GM12878 (cell line): ENCODE data around the gene KRT81. TPM values are rescaled to one million over a fixed set of nuclear protein-coding genes. Genes with fewer than 3 reads are reported as not detected.

Source experiments
- ATAC-seq: fragments of 200-7000 bp; cut with Tn5 transposase; 3 replicates; pipeline ENCODE4 v1.9.1; 2020; ENCODE audit warnings: mild to moderate bottlenecking, moderate library complexity
- BruUV-seq: library from RNA; stranded (reverse); fragments of 400-500 nt; replicated peaks from 2 replicates; lab custom pipeline; 2021; lab: Mats Ljungman, UMichigan
- CTCF ChIA-PET: fragments of 300-600 bp; sonication (Branson Sonifier 250); formaldehyde crosslinking; extraction: SDS; loops from one replicate; lab custom pipeline; 2021; ENCODE audit warnings: inconsistent platforms; lab: Yijun Ruan, JAX
- POLR2A ChIA-PET: fragments of 350-600 bp; formaldehyde crosslinking; extraction: SDS; loops from one replicate; lab custom pipeline; 2021; ENCODE audit warnings: inconsistent platforms; lab: Charles Lee
- RAD21 ChIA-PET: fragments of 300-600 bp; sonication (Branson Sonifier 250); formaldehyde crosslinking; loops from one replicate; lab custom pipeline; 2023; ENCODE audit warnings: antibody characterized with exemption; ENCODE audit not compliant: unreplicated experiment; lab: Charles Lee
- SMC1A ChIA-PET: fragments of 300-600 bp; sonication (Branson Sonifier 250); formaldehyde crosslinking; loops from one replicate; lab custom pipeline; 2023; ENCODE audit not compliant: unreplicated experiment, uncharacterized antibody; lab: Charles Lee
- DNase-seq: peaks from one replicate; pipeline ENCODE4 v3.0.0-alpha.2; 2011; ENCODE audit warnings: low read depth, low spot score
- FAIRE-seq: peaks from 3 replicates; lab custom pipeline; 2011; peaks lifted over from hg19 to GRCh38; lab: Jason Lieb, UNC
- H2AFZ ChIP-seq: 2 replicates; pipeline ENCODE4 v1.6.0; 2011; ENCODE audit warnings: low read depth, low read length, control low read depth; ENCODE audit not compliant: control insufficient read depth
- H3K27ac ChIP-seq: 2 replicates; pipeline ENCODE4 v1.5.1; 2011; ENCODE audit warnings: control low read depth; ENCODE audit not compliant: control insufficient read depth, insufficient read depth
- H3K27me3 ChIP-seq, 2 experiments: replicated peaks in 1 of 2; 2 replicates each; pipeline versions ENCODE4 v1.6.0 to v1.6.1; 2011; ENCODE audit warnings: low read length in 1 of 2; ENCODE audit not compliant: control insufficient read depth in 2 of 2, insufficient read depth in 2 of 2
- H3K36me3 ChIP-seq, 2 experiments: 2 replicates each; pipeline ENCODE4 v1.5.1; 2011; ENCODE audit warnings: low read length in 1 of 2; ENCODE audit not compliant: control insufficient read depth in 2 of 2, insufficient read depth in 2 of 2
- H3K4me1 ChIP-seq: 2 replicates; pipeline ENCODE4 v1.6.1; 2011; ENCODE audit warnings: mild to moderate bottlenecking, low read length, moderate library complexity, mixed read lengths; ENCODE audit not compliant: control insufficient read depth, insufficient read depth
- H3K4me2 ChIP-seq: 2 replicates; pipeline ENCODE4 v1.6.0; 2011; ENCODE audit warnings: control low read depth; ENCODE audit not compliant: control insufficient read depth, insufficient read depth
- H3K4me3 ChIP-seq: fragments of 200-600 bp; sonication (generic); 2 replicates; pipeline ENCODE4 v1.5.1; 2016
- H3K79me2 ChIP-seq: 2 replicates; pipeline ENCODE4 v1.6.0; 2011; ENCODE audit warnings: low read length; ENCODE audit not compliant: control insufficient read depth, insufficient read depth
- H3K9ac ChIP-seq: 2 replicates; pipeline ENCODE4 v1.8.0; 2011; ENCODE audit warnings: low read length, control low read depth, mixed read lengths; ENCODE audit not compliant: control insufficient read depth, insufficient read depth
- H3K9me3 ChIP-seq: replicated peaks from 3 replicates; pipeline ENCODE4 v1.5.1; 2011; ENCODE audit warnings: mild to moderate bottlenecking, low read length; ENCODE audit not compliant: control insufficient read depth, insufficient read depth
- H4K20me1 ChIP-seq: 2 replicates; pipeline ENCODE4 v1.6.0; 2011; ENCODE audit not compliant: control insufficient read depth, insufficient read depth
- BHLHE40 ChIP-seq, 2 experiments: fragments of 450-650 bp in 1 of 2; IDR thresholded peaks; 2 replicates each; pipeline ENCODE4 v1.6.1; 2011 to 2017; ENCODE audit warnings: low read depth in 2 of 2, borderline replicate concordance in 1 of 2, improper control_type of control experiment in 1 of 2, low read length in 1 of 2, mild to moderate bottlenecking in 1 of 2
- CHD4 ChIP-seq: fragments of 200-600 bp; sonication (generic); IDR thresholded peaks from 2 replicates; pipeline ENCODE4 v1.6.1; 2016; ENCODE audit warnings: mild to moderate bottlenecking
- ESRRA ChIP-seq: IDR thresholded peaks from 2 replicates; pipeline ENCODE4 v1.6.1; 2012; ENCODE audit warnings: mild to moderate bottlenecking, low read length, improper control_type of control experiment
- GABPA ChIP-seq: IDR thresholded peaks from 2 replicates; pipeline ENCODE4 v1.6.1; 2014; ENCODE audit warnings: antibody characterized with exemption, low read depth, mild to moderate bottlenecking, inconsistent platforms
- MEF2A ChIP-seq: IDR thresholded peaks from 2 replicates; pipeline ENCODE4 v1.6.1; 2011; ENCODE audit warnings: low read depth, mild to moderate bottlenecking, low read length, moderate library complexity; ENCODE audit not compliant: insufficient read depth
- MYB ChIP-seq: fragments of 150-350 bp; IDR thresholded peaks from 2 replicates; pipeline ENCODE4 v1.6.1; 2014; ENCODE audit warnings: mild to moderate bottlenecking, low read depth, low read length, borderline replicate concordance
- NR2F1 ChIP-seq: fragments of 450-650 bp; conservative IDR thresholded peaks from 2 replicates; pipeline ENCODE4 v1.6.1; 2017; ENCODE audit warnings: mild to moderate bottlenecking
- NRF1 ChIP-seq: conservative IDR thresholded peaks from 2 replicates; pipeline ENCODE4 v1.6.1; 2011; ENCODE audit warnings: mild to moderate bottlenecking, low read depth, low read length, improper control_type of control experiment
- PAX5 ChIP-seq: IDR thresholded peaks from 2 replicates; pipeline ENCODE4 v1.6.1; 2011; ENCODE audit warnings: low read depth, low read length, borderline replicate concordance
- RAD51 ChIP-seq: fragments of 450-650 bp; IDR thresholded peaks from 2 replicates; pipeline ENCODE4 v1.6.1; 2016; ENCODE audit warnings: moderate library complexity, mild to moderate bottlenecking, inconsistent platforms
- RCOR1 ChIP-seq: conservative IDR thresholded peaks from 2 replicates; pipeline ENCODE4 v1.6.1; 2012; ENCODE audit warnings: low read depth, low read length, improper control_type of control experiment
- SIN3A ChIP-seq: IDR thresholded peaks from 2 replicates; pipeline ENCODE4 v1.6.1; 2012; ENCODE audit warnings: low read depth, low read length, improper control_type of control experiment
- STAT3 ChIP-seq: IDR thresholded peaks from 2 replicates; pipeline ENCODE4 v1.6.1; 2011; ENCODE audit warnings: low read depth, low read length, improper control_type of control experiment
- SUPT20H ChIP-seq: IDR thresholded peaks from 2 replicates; pipeline ENCODE4 v1.6.1; 2011; ENCODE audit warnings: low read depth, mild to moderate bottlenecking, low read length, moderate library complexity, borderline replicate concordance; ENCODE audit not compliant: control insufficient read depth
- TAF1 ChIP-seq: IDR thresholded peaks from 2 replicates; pipeline ENCODE4 v1.6.1; 2011; ENCODE audit warnings: mild to moderate bottlenecking, low read depth, low read length, borderline replicate concordance
- ZBED1 ChIP-seq: IDR thresholded peaks from 2 replicates; pipeline ENCODE4 v1.6.1; 2016; ENCODE audit warnings: borderline replicate concordance
- ZNF207 ChIP-seq: fragments of 450-650 bp; IDR thresholded peaks from 2 replicates; pipeline ENCODE4 v1.6.1; 2014; ENCODE audit warnings: antibody characterized with exemption, mild to moderate bottlenecking, borderline replicate concordance
- WGBS: methylation state at CpG from one replicate; pipeline ENCODE4 v1.1.6; 2016; ENCODE audit warnings: low lambda C conversion rate; ENCODE audit not compliant: insufficient replicate concordance, insufficient coverage; ENCODE audit errors: missing lambda C conversion rate; 5-methylcytosine and 5-hydroxymethylcytosine counted together
- in situ Hi-C: fragments of 300-500 bp; cut with MboI; formaldehyde crosslinking; loops from 9 replicates; pipeline ENCODE4 v1.14.3; 2018; ENCODE audit warnings: mixed read lengths
- intact Hi-C: fragments of 100-400 bp; cut with micrococcal nuclease; formaldehyde crosslinking; loops from one replicate; pipeline ENCODE4 v1.14.2; 2022; ENCODE audit not compliant: unreplicated experiment
- polyA plus RNA-seq, 11 experiments: library from polyadenylated mRNA; depleted of rRNA in 4 of 11; unstranded in 6 of 11; stranded (reverse) in 5 of 11; fragments of >200 nt; fragmentation: Nextera tagmentation in 4 of 11; fragmentation: Illumina TruSeq in 1 of 11; extraction: Ambion mirVana in 4 of 11; extraction: Trizol in 1 of 11; gene quantifications; 1 replicate in 1 of 11; 2 replicates in 10 of 11; pipeline versions ENCODE4 v1.2.1 to v1.2.3, GENCODE V29; 2011 to 2016; ENCODE audit warnings: inconsistent platforms in 2 of 11, missing spikeins in 2 of 11, low read depth in 1 of 11
- total RNA-seq, 4 experiments: library from RNA; depleted of rRNA in 3 of 4; stranded (reverse); fragments of >200 nt in 3 of 4; fragmentation: Illumina TruSeq in 1 of 4; extraction: Trizol in 1 of 4; gene quantifications; 2 replicates each; pipeline versions ENCODE4 v1.2.1 to v1.2.3, GENCODE V29; 2013 to 2021
- TF ChIP-seq, protein P1 (sequence below): fragments of 450-650 bp; IDR thresholded peaks from 2 replicates; pipeline ENCODE4 v1.6.1; 2017; ENCODE audit warnings: mild to moderate bottlenecking, moderate library complexity
- TF ChIP-seq, protein P2 (sequence below): IDR thresholded peaks from 2 replicates; pipeline ENCODE4 v1.6.1; 2011; ENCODE audit warnings: borderline replicate concordance, low read depth, mild to moderate bottlenecking, moderate library complexity, mixed read lengths, low read length; ENCODE audit not compliant: insufficient read depth; ENCODE audit errors: extremely low read length

Gene KRT81
- total and polyA plus RNA-seq, 10 of the 15 experiments (the other 5 are each of a cell fraction or from before 2014, with no cell fraction given): 0.05 to 0.15 TPM; not detected in 8

DNA sequence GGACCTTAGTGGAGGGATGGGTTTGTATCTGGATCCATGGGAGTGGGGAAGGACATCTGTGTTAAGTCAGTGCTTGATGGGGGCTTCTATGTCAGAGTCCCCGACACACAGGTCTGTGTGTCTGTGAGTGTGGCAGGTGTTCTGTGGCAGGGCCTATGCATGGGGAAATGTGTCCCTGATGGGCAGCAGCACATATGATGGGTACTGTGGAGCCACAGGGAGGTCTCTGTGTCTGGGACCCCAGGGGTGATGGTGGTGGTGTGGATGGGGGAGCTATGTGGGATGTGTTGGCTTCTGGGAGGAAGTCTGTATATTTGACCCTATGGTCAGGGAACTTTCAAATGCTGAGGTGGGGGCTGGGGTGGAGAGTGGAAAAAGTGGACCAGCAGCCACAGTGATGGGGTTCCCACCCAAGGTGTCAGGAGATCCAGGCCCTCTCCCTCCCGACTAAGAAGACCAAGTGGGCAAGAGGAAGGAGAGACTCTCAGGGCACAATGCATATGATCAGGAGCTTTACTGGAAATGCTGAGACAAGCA lies 41.8 kb downstream of the KRT81 start:
- ChIA-PET CTCF (interaction anchor here (1.0 to 3.5 kb wide), 2 partner anchors 28 to 30 kb away, joined by 4 to 13 read pairs; no protein-coding TSS in a partner anchor), SMC1A (no interaction called here), RAD21 (interaction anchor here (1.4 kb wide), 1 partner anchor 29 kb away, joined by 4 read pairs; no protein-coding TSS in a partner anchor), POLR2A (no interaction called here)
- no peak for ATAC-seq
- no peak for DNase-seq
- no peaks in the 10 kb centered on the region; a peak in 1 of 4 replicates for H3K27me3 ChIP-seq
- in situ Hi-C loops (no loop called here), intact Hi-C loops (no loop called here)
- H3K36me3 ChIP-seq: no peaks in the 10 kb centered on the region
- H3K9me3 ChIP-seq: no peaks in the 10 kb centered on the region
- H3K27ac ChIP-seq: no peak overlapping the region
- H2AFZ ChIP-seq: no peak overlapping the region
- no TSS peak for BruUV-seq
- no peaks in the 10 kb centered on the region for H4K20me1 ChIP-seq
- no peak overlapping the region for H3K9ac ChIP-seq
- no peaks in the 10 kb centered on the region; the same call in 1 of the 2 replicates for H3K79me2 ChIP-seq
- 0 out of 2 replicates have a peak overlapping the region, but pooled peaks have one; percentile 3 for H3K4me2 ChIP-seq
- WGBS: 86% methylated on average over 2 of the region's 2 CpGs
- H3K4me3 ChIP-seq: no peak overlapping the region
- peaks cover 8% of the 10 kb centered on the region for H3K4me1 ChIP-seq
- FAIRE-seq: no peak
- TF ChIP-seq GABPA: no peak
- no peak for TF ChIP-seq ZNF207
- no peak for TF ChIP-seq TAF1
- no peak for TF ChIP-seq NRF1
- no peak for TF ChIP-seq NR2F1
- TF ChIP-seq MEF2A: no peak
- TF ChIP-seq, protein P1, sequence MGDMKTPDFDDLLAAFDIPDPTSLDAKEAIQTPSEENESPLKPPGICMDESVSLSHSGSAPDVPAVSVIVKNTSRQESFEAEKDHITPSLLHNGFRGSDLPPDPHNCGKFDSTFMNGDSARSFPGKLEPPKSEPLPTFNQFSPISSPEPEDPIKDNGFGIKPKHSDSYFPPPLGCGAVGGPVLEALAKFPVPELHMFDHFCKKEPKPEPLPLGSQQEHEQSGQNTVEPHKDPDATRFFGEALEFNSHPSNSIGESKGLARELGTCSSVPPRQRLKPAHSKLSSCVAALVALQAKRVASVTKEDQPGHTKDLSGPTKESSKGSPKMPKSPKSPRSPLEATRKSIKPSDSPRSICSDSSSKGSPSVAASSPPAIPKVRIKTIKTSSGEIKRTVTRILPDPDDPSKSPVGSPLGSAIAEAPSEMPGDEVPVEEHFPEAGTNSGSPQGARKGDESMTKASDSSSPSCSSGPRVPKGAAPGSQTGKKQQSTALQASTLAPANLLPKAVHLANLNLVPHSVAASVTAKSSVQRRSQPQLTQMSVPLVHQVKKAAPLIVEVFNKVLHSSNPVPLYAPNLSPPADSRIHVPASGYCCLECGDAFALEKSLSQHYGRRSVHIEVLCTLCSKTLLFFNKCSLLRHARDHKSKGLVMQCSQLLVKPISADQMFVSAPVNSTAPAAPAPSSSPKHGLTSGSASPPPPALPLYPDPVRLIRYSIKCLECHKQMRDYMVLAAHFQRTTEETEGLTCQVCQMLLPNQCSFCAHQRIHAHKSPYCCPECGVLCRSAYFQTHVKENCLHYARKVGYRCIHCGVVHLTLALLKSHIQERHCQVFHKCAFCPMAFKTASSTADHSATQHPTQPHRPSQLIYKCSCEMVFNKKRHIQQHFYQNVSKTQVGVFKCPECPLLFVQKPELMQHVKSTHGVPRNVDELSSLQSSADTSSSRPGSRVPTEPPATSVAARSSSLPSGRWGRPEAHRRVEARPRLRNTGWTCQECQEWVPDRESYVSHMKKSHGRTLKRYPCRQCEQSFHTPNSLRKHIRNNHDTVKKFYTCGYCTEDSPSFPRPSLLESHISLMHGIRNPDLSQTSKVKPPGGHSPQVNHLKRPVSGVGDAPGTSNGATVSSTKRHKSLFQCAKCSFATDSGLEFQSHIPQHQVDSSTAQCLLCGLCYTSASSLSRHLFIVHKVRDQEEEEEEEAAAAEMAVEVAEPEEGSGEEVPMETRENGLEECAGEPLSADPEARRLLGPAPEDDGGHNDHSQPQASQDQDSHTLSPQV: no peak
- no peak for TF ChIP-seq ZBED1
- TF ChIP-seq SUPT20H: no peak
- no peak for TF ChIP-seq RCOR1
- TF ChIP-seq MYB: no peak
- TF ChIP-seq, protein P2, sequence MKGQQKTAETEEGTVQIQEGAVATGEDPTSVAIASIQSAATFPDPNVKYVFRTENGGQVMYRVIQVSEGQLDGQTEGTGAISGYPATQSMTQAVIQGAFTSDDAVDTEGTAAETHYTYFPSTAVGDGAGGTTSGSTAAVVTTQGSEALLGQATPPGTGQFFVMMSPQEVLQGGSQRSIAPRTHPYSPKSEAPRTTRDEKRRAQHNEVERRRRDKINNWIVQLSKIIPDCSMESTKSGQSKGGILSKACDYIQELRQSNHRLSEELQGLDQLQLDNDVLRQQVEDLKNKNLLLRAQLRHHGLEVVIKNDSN: no peak
- TF ChIP-seq CHD4: no peak
- TF ChIP-seq ESRRA: no peak
- TF ChIP-seq PAX5: no peak
- no peak for TF ChIP-seq STAT3
- TF ChIP-seq BHLHE40 (IDR thresholded peaks at IDR 0.05; ENCODE audit: borderline replicate concordance in 1 of 2, low read depth in 2 of 2, low read length in 1 of 2): no peak
- TF ChIP-seq RAD51: no peak
- no peak for TF ChIP-seq SIN3A
